ENCODE measurements around the gene KISS1R. TPM values are rescaled to one million over a fixed set of nuclear protein-coding genes. Genes with fewer than 3 reads are reported as not detected.

KISS1R gene
- total and polyA plus RNA-seq, 2 of the 4 experiments (the other 2 are of a cell fraction): not detected

DNA sequence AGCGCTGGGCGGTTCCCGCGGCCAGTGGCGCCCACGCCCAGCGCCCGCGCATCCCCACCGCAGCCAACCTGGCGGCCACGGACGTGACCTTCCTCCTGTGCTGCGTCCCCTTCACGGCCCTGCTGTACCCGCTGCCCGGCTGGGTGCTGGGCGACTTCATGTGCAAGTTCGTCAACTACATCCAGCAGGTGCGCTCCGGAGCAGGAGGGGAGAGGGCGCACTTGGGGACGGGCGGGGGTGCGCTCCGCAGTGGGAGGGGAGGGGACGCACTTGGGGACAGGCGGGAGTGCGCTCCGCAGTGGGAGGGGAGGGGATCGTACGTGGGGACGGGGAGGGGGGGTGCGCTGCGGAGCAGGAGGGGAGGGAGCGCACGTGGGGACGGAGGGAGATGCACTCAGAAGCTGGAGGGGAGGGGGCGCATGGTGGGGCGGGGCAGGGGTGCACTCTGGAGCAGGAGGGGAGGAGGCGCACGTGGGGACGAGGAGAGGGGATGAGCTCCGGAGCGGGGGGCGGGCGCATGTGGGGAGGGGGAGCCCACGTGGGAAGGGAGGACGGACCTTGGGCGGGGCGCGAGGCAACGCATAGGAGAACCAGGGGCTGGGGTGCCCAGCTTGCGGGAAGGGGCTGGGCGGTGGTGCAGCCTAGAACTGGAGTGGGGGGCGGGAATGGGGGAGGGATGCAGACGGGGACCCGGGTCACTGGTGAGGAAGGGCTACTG is 1.5 kb downstream of the KISS1R start:
- no peak overlapping the region for H3K27ac ChIP-seq (ENCODE audit: insufficient read depth, low read length)
- no peak overlapping the region for H2BK20ac ChIP-seq (ENCODE audit: low read depth, low read length)
- no peaks in the 10 kb centered on the region for H3K9me3 ChIP-seq (ENCODE audit: control insufficient read depth, insufficient read depth, low read length)
- H3K4me1 ChIP-seq (ENCODE audit: control insufficient read depth, insufficient read depth, low read length): peaks cover 7% of the 10 kb centered on the region
- H4K20me1 ChIP-seq (ENCODE audit: insufficient read depth, low read length): no peaks in the 10 kb centered on the region
- no peak overlapping the region for H2BK15ac ChIP-seq (ENCODE audit: low read depth, low read length)
- in situ Hi-C loops (cut with MboI; ENCODE audit: low sequenced_read_pairs): no loop called here
- ATAC-seq (ENCODE audit: low read depth): no peak
- no peak overlapping the region for H3K4me3 ChIP-seq (ENCODE audit: insufficient read depth, low read depth, low read length)
- H2AK9ac ChIP-seq (replicated peaks; ENCODE audit: low read depth, low read length, poor library complexity): no peak overlapping the region
- intact Hi-C loops (cut with micrococcal nuclease): no loop called here
- dilution Hi-C loops (cut with HindIII; ENCODE audit: low sequenced_read_pairs, unreplicated experiment): no loop called here
- 2% methylated on average over 13 of the region's 58 CpGs; no CpG with 5 or more reads in 1 of the 2 experiments for WGBS, 2 experiments (ENCODE audit: extremely low coverage in 2 of 2, insufficient read length in 1 of 2)
- no peak overlapping the region for H4K8ac ChIP-seq (ENCODE audit: low read depth in 2 of 2, low read length in 2 of 2)
- H3K36me3 ChIP-seq (ENCODE audit: control insufficient read depth, insufficient read depth, low read length): no peaks in the 10 kb centered on the region
- no peak overlapping the region for H2AFZ ChIP-seq (replicated peaks; ENCODE audit: low read length, poor library complexity)
- no peak overlapping the region for H3K4me2 ChIP-seq (ENCODE audit: low read depth, low read length)
- POLR2A ChIA-PET (ENCODE audit: unreplicated experiment): no interaction called here
- H3K4ac ChIP-seq (ENCODE audit: low read depth, low read length): no peak overlapping the region
- no peaks in the 10 kb centered on the region for H3K9me1 ChIP-seq (ENCODE audit: insufficient read depth, low read length)
- peaks cover 38% of the 10 kb centered on the region for H3K27me3 ChIP-seq (ENCODE audit: control insufficient read depth, insufficient read depth, low read length)
- no peak overlapping the region for H3K9ac ChIP-seq (ENCODE audit: low read depth, low read length)
- peaks cover 0 to 1% of the 10 kb centered on the region in 2 experiments; a peak in 1 of 4 replicates for H3K79me1 ChIP-seq (ENCODE audit: low read depth in 1 of 2, low read length in 2 of 2)
- CTCF ChIA-PET: no interaction called here
- no peak overlapping the region for H2BK120ac ChIP-seq (ENCODE audit: low read depth, low read length)
- no TSS peak for BruUV-seq (replicated peaks)
- no peak overlapping the region for H2AK5ac ChIP-seq (ENCODE audit: low read depth, low read length)
- DNase-seq: no peak
- no peak overlapping the region for H3K14ac ChIP-seq (replicated peaks; ENCODE audit: low read depth, low read length)
- no peak overlapping the region for H4K91ac ChIP-seq (ENCODE audit: insufficient read depth, low read depth, low read length)
- H3K56ac ChIP-seq (ENCODE audit: extremely low read depth, insufficient read depth, low read length): no peak overlapping the region
- H3K23ac ChIP-seq (ENCODE audit: low read depth, low read length): no peak overlapping the region
- TF ChIP-seq RFX5 (IDR thresholded peaks at IDR 0.05; ENCODE audit: low read depth, low read length): no peak
- TF ChIP-seq, protein P1, sequence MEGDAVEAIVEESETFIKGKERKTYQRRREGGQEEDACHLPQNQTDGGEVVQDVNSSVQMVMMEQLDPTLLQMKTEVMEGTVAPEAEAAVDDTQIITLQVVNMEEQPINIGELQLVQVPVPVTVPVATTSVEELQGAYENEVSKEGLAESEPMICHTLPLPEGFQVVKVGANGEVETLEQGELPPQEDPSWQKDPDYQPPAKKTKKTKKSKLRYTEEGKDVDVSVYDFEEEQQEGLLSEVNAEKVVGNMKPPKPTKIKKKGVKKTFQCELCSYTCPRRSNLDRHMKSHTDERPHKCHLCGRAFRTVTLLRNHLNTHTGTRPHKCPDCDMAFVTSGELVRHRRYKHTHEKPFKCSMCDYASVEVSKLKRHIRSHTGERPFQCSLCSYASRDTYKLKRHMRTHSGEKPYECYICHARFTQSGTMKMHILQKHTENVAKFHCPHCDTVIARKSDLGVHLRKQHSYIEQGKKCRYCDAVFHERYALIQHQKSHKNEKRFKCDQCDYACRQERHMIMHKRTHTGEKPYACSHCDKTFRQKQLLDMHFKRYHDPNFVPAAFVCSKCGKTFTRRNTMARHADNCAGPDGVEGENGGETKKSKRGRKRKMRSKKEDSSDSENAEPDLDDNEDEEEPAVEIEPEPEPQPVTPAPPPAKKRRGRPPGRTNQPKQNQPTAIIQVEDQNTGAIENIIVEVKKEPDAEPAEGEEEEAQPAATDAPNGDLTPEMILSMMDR (conservative IDR thresholded peaks at IDR 0.05; ENCODE audit: low read depth, low read length): no peak
- TF ChIP-seq RAD21 (IDR thresholded peaks at IDR 0.05; ENCODE audit: low read length): no peak
- no peak overlapping the region for H3K18ac ChIP-seq (ENCODE audit: low read depth, low read length)
- no peak overlapping the region for H2BK5ac ChIP-seq (ENCODE audit: low read depth, low read length, poor library complexity, severe bottlenecking)
- no peak overlapping the region for H4K5ac ChIP-seq (ENCODE audit: low read depth, low read length)

All from IMR-90 (cell line).